Activated T-cell treated with anti-CD3 and anti-CD28 coated beads, Interleukin-2, amount 50 U/mL, for 4 hours (primary cell): Measurements from ENCODE around the gene KY. TPM values are rescaled to one million over a fixed set of nuclear protein-coding genes. Genes with fewer than 3 reads are reported as not detected.
"Not testable (repeated sequence)": the region's sequence is repeated elsewhere in the genome, so short reads cannot be mapped to it uniquely, and the experiment has no call there.

ENCODE experiments used
- ATAC-seq, 2 donors: fragments of 200-7000 bp; cut with Tn5 transposase; one replicate each; pipeline ENCODE4 v1.10.0; 2021
- DNase-seq: peaks from one replicate; pipeline ENCODE4 v3.0.0-alpha.2; 2020
- H3K27me3 Mint-ChIP-seq: one replicate; pipeline ENCODE4 v1.8.0; 2021; ENCODE audit warnings: low read depth, mixed read lengths
- H3K36me3 Mint-ChIP-seq: one replicate; pipeline ENCODE4 v1.8.0; 2022; ENCODE audit warnings: mixed read lengths; ENCODE audit not compliant: insufficient read depth
- H3K4me1 Mint-ChIP-seq: one replicate; pipeline ENCODE4 v1.8.0; 2021; ENCODE audit warnings: low read depth, mixed read lengths
- H3K4me3 Mint-ChIP-seq: one replicate; pipeline ENCODE4 v1.8.0; 2021; ENCODE audit warnings: mild to moderate bottlenecking, moderate library complexity, mixed read lengths
- H3K9me3 Mint-ChIP-seq: one replicate; pipeline ENCODE4 v1.8.0; 2021; ENCODE audit warnings: mixed read lengths
- total RNA-seq, 3 donors: library from RNA; stranded (reverse); gene quantifications; one replicate each; pipeline ENCODE4 v1.2.1, GENCODE V29; 2021

Gene KY
- total RNA-seq, 3 donors from 2014 or later: not detected

GRCh38 chr3:134598763-134599545, 51.9 kb downstream of the KY start:
- Mint-ChIP-seq H3K36me3 (no peaks in the 10 kb centered on the region), H3K9me3 (no peaks in the 10 kb centered on the region), H3K27me3 (peaks cover 21% of the 10 kb centered on the region), H3K4me3 (no peak overlapping the region), H3K4me1 (peaks cover 8% of the 10 kb centered on the region)
- no peak for ATAC-seq
- DNase-seq: no peak

- no peaks in the 10 kb centered on the region for H3K9me3 Mint-ChIP-seq
- H3K27me3 Mint-ChIP-seq: peaks cover 21% of the 10 kb centered on the region
- no peak for DNase-seq
- H3K4me3 Mint-ChIP-seq: no peak overlapping the region
- peaks cover 8% of the 10 kb centered on the region for H3K4me1 Mint-ChIP-seq
- H3K36me3 Mint-ChIP-seq: no peaks in the 10 kb centered on the region
- ATAC-seq: no peak
These were observed 53.3 kb downstream of the KY start for GRCh38 chr3:134597390-134597970.

- ATAC-seq, H3K4me1 Mint-ChIP-seq, H3K9me3 Mint-ChIP-seq, DNase-seq, H3K27me3 Mint-ChIP-seq, H3K36me3 Mint-ChIP-seq, H3K4me3 Mint-ChIP-seq: not testable (repeated sequence)
These were observed 55.8 kb downstream of the KY start for GRCh38 chr3:134594986-134595385.

GRCh38 chr3:134594331-134594741, 56.5 kb downstream of the KY start:
- no peaks in the 10 kb centered on the region for H3K36me3 Mint-ChIP-seq
- ATAC-seq: no peak
- no peaks in the 10 kb centered on the region for H3K9me3 Mint-ChIP-seq

GRCh38 chr3:134592806-134593205, 58.0 kb downstream of the KY start:
- Mint-ChIP-seq H3K9me3 (no peaks in the 10 kb centered on the region), H3K27me3 (peaks cover 7% of the 10 kb centered on the region), H3K4me3 (no peak overlapping the region), H3K36me3 (no peaks in the 10 kb centered on the region), H3K4me1 (no peaks in the 10 kb centered on the region)
- no peak for DNase-seq
- no peak for ATAC-seq

More at GRCh38 chr3:134594331-134594741, 56.5 kb downstream of the KY start:
- no peak overlapping the region for H3K4me3 Mint-ChIP-seq
- no peaks in the 10 kb centered on the region for H3K4me1 Mint-ChIP-seq
- peaks cover 9% of the 10 kb centered on the region for H3K27me3 Mint-ChIP-seq
- DNase-seq: no peak

- no peak overlapping the region for H3K4me3 Mint-ChIP-seq
- no peaks in the 10 kb centered on the region for H3K4me1 Mint-ChIP-seq
- H3K9me3 Mint-ChIP-seq: no peaks in the 10 kb centered on the region
- H3K36me3 Mint-ChIP-seq: no peaks in the 10 kb centered on the region
- ATAC-seq (no peak), DNase-seq (no peak)
- peaks cover 11% of the 10 kb centered on the region for H3K27me3 Mint-ChIP-seq
These were observed 60.1 kb downstream of the KY start for GRCh38 chr3:134590766-134591165.

- no peak for DNase-seq
- no peaks in the 10 kb centered on the region for H3K36me3 Mint-ChIP-seq
These were observed 71.6 kb downstream of the KY start for GRCh38 chr3:134579141-134579665.

GRCh38 chr3:134576831-134577230, 74.0 kb downstream of the KY start:
- Mint-ChIP-seq H3K4me1 (no peaks in the 10 kb centered on the region), H3K9me3 (peaks cover 15% of the 10 kb centered on the region), H3K4me3 (no peak overlapping the region), H3K36me3 (no peaks in the 10 kb centered on the region), H3K27me3 (no peaks in the 10 kb centered on the region)
- DNase-seq: no peak
- ATAC-seq: no peak

More at GRCh38 chr3:134579141-134579665, 71.6 kb downstream of the KY start:
- H3K4me1 Mint-ChIP-seq: no peaks in the 10 kb centered on the region
- H3K27me3 Mint-ChIP-seq: no peaks in the 10 kb centered on the region
- ATAC-seq: no peak
- no peak overlapping the region for H3K4me3 Mint-ChIP-seq
- peaks cover 11% of the 10 kb centered on the region for H3K9me3 Mint-ChIP-seq

GRCh38 chr3:134576426-134576825, 74.4 kb downstream of the KY start:
- Mint-ChIP-seq H3K9me3 (peaks cover 15% of the 10 kb centered on the region), H3K4me1 (no peaks in the 10 kb centered on the region), H3K36me3 (no peaks in the 10 kb centered on the region), H3K27me3 (no peaks in the 10 kb centered on the region), H3K4me3 (no peak overlapping the region)
- DNase-seq: no peak
- no peak for ATAC-seq

GRCh38 chr3:134569899-134570298, 80.9 kb downstream of the KY start:
- not testable (repeated sequence) for H3K4me1 Mint-ChIP-seq, ATAC-seq, H3K36me3 Mint-ChIP-seq, H3K27me3 Mint-ChIP-seq, DNase-seq, H3K4me3 Mint-ChIP-seq
- peaks cover 33% of the 10 kb centered on the region for H3K9me3 Mint-ChIP-seq

- no peaks in the 10 kb centered on the region for H3K4me1 Mint-ChIP-seq
- H3K27me3 Mint-ChIP-seq: no peaks in the 10 kb centered on the region
- H3K4me3 Mint-ChIP-seq: no peak overlapping the region
These were observed 82.0 kb downstream of the KY start for GRCh38 chr3:134568790-134569189.

GRCh38 chr3:134567605-134568004, 83.2 kb downstream of the KY start:
- DNase-seq (no peak), ATAC-seq (no peak)
- H3K4me1 Mint-ChIP-seq: no peaks in the 10 kb centered on the region
- no peaks in the 10 kb centered on the region for H3K27me3 Mint-ChIP-seq
- H3K4me3 Mint-ChIP-seq: no peak overlapping the region
- H3K36me3 Mint-ChIP-seq: peaks cover 14% of the 10 kb centered on the region
- peaks cover 25% of the 10 kb centered on the region for H3K9me3 Mint-ChIP-seq

More at GRCh38 chr3:134568790-134569189, 82.0 kb downstream of the KY start:
- Mint-ChIP-seq H3K36me3 (peaks cover 7% of the 10 kb centered on the region), H3K9me3 (peaks cover 30% of the 10 kb centered on the region)
- no peak for DNase-seq
- ATAC-seq: no peak

- Mint-ChIP-seq H3K4me3 (no peak overlapping the region), H3K36me3 (peaks cover 31% of the 10 kb centered on the region), H3K4me1 (no peaks in the 10 kb centered on the region), H3K9me3 (peaks cover 11% of the 10 kb centered on the region), H3K27me3 (no peaks in the 10 kb centered on the region)
- no peak for DNase-seq
- ATAC-seq: no peak
These were observed 85.8 kb downstream of the KY start for GRCh38 chr3:134564991-134565390.

GRCh38 chr3:134563601-134564000, 87.2 kb downstream of the KY start:
- H3K4me1 Mint-ChIP-seq: no peaks in the 10 kb centered on the region
- DNase-seq (no peak), ATAC-seq (no peak)
- H3K36me3 Mint-ChIP-seq: peaks cover 40% of the 10 kb centered on the region
- H3K4me3 Mint-ChIP-seq: no peak overlapping the region
- peaks cover under 1% of the 10 kb centered on the region for H3K9me3 Mint-ChIP-seq
- H3K27me3 Mint-ChIP-seq: no peaks in the 10 kb centered on the region

GRCh38 chr3:134562055-134562454, 88.8 kb downstream of the KY start:
- Mint-ChIP-seq H3K9me3 (no peaks in the 10 kb centered on the region), H3K36me3 (peaks cover 49% of the 10 kb centered on the region), H3K4me3 (no peak overlapping the region), H3K4me1 (peaks cover 2% of the 10 kb centered on the region), H3K27me3 (no peaks in the 10 kb centered on the region)
- no peak for DNase-seq
- ATAC-seq: no peak
